Daoy (cell line): ENCODE measurements around the gene SGCD. TPM values are rescaled to one million over a fixed set of nuclear protein-coding genes. Genes with fewer than 3 reads are reported as not detected.
"Not testable (repeated sequence)": the region's sequence is repeated elsewhere in the genome, so short reads cannot be mapped to it uniquely, and the experiment has no call there.

ENCODE experiments used
- DNase-seq: peaks from one replicate; pipeline ENCODE4 v3.0.0-alpha.2; 2015; ENCODE audit warnings: low read depth
- total RNA-seq: library from RNA; depleted of rRNA; stranded (reverse); fragments of >200 nt; shearing (Covaris generic); gene quantifications from 2 replicates; pipeline ENCODE4 v1.2.3, GENCODE V29; 2014

Gene SGCD
- total RNA-seq, 1 experiment from 2014 or later, result 1.4 TPM

GRCh38 chr5:156561651-156562050, 234.7 kb downstream of the SGCD start:
- DNase-seq, result no peak

- no peak for DNase-seq
These were observed 243.7 kb downstream of the SGCD start for GRCh38 chr5:156570615-156571014.

GRCh38 chr5:156581725-156582124, 254.8 kb downstream of the SGCD start:
- no peak for DNase-seq

GRCh38 chr5:156582193-156582598, 255.2 kb downstream of the SGCD start:
- no peak for DNase-seq

GRCh38 chr5:156584871-156585270, 257.9 kb downstream of the SGCD start:
- DNase-seq, result no peak

GRCh38 chr5:156585999-156586398, 259.0 kb downstream of the SGCD start:
- DNase-seq, result no peak

GRCh38 chr5:156587012-156587411, 260.0 kb downstream of the SGCD start:
- DNase-seq, result no peak

- DNase-seq, result no peak
These were observed 261.3 kb downstream of the SGCD start for GRCh38 chr5:156588306-156588705.

GRCh38 chr5:156589104-156589945, 262.4 kb downstream of the SGCD start:
- no peak for DNase-seq

GRCh38 chr5:156589946-156590216, 262.9 kb downstream of the SGCD start:
- DNase-seq, result no peak

GRCh38 chr5:156590978-156591377, 264.0 kb downstream of the SGCD start:
- DNase-seq, result no peak

GRCh38 chr5:156591631-156592030, 264.7 kb downstream of the SGCD start:
- no peak for DNase-seq

GRCh38 chr5:156593546-156593945, 266.6 kb downstream of the SGCD start:
- no peak for DNase-seq

GRCh38 chr5:156594406-156594805, 267.4 kb downstream of the SGCD start:
- no peak for DNase-seq

- DNase-seq, result no peak
These were observed 268.3 kb downstream of the SGCD start for GRCh38 chr5:156595132-156595787.

GRCh38 chr5:156597276-156597675, 270.3 kb downstream of the SGCD start:
- no peak for DNase-seq

GRCh38 chr5:156598964-156599363, 272.0 kb downstream of the SGCD start:
- DNase-seq, result peak; percentile 6

GRCh38 chr5:156610582-156610981, 283.6 kb downstream of the SGCD start:
- not testable (repeated sequence) for DNase-seq

GRCh38 chr5:156615901-156616300, 288.9 kb downstream of the SGCD start:
- DNase-seq, result no peak

- DNase-seq, result no peak
These were observed 290.5 kb downstream of the SGCD start for GRCh38 chr5:156617426-156617825.

- no peak for DNase-seq
These were observed 291.6 kb downstream of the SGCD start for GRCh38 chr5:156618601-156619000.

- no peak for DNase-seq
These were observed 294.8 kb downstream of the SGCD start for GRCh38 chr5:156621719-156622118.

- no peak for DNase-seq
These were observed 296.5 kb downstream of the SGCD start for GRCh38 chr5:156623381-156624040.
